Stimulated activated CD8-positive, alpha-beta memory T cell treated with anti-CD3 and anti-CD28 coated beads, Interleukin-7, amount 100 ng/mL, for 24 hours (primary cell): Measurements from ENCODE around the gene NFIL3.
"Not testable (repeated sequence)": the region's sequence is repeated elsewhere in the genome, so short reads cannot be mapped to it uniquely, and the experiment has no call there.

Source experiments
- DNase-seq: peaks from one replicate; pipeline ENCODE4 v3.0.0-alpha.2; 2020; ENCODE audit warnings: low read depth

NFIL3 gene, protein sequence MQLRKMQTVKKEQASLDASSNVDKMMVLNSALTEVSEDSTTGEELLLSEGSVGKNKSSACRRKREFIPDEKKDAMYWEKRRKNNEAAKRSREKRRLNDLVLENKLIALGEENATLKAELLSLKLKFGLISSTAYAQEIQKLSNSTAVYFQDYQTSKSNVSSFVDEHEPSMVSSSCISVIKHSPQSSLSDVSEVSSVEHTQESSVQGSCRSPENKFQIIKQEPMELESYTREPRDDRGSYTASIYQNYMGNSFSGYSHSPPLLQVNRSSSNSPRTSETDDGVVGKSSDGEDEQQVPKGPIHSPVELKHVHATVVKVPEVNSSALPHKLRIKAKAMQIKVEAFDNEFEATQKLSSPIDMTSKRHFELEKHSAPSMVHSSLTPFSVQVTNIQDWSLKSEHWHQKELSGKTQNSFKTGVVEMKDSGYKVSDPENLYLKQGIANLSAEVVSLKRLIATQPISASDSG

GRCh38 chr9:91423785-91424402 is at the start of gene NFIL3:
NFIL3 (minus strand) TSS chr9:91423832; CDS start chr9:91410734, 13,098 bp downstream.
- DNase-seq = peak; percentile 32

- not testable (repeated sequence) for DNase-seq
Observed at GRCh38 chr9:91471524-91471923, 47.9 kb upstream of the NFIL3 start.

- no peak for DNase-seq
Observed at GRCh38 chr9:91465420-91465819, 41.8 kb upstream of the NFIL3 start.

GRCh38 chr9:91458906-91459305 is 35.3 kb upstream of the NFIL3 start:
- DNase-seq = no peak

GRCh38 chr9:91452844-91453243 is 29.2 kb upstream of the NFIL3 start:
- DNase-seq = no peak

DNA sequence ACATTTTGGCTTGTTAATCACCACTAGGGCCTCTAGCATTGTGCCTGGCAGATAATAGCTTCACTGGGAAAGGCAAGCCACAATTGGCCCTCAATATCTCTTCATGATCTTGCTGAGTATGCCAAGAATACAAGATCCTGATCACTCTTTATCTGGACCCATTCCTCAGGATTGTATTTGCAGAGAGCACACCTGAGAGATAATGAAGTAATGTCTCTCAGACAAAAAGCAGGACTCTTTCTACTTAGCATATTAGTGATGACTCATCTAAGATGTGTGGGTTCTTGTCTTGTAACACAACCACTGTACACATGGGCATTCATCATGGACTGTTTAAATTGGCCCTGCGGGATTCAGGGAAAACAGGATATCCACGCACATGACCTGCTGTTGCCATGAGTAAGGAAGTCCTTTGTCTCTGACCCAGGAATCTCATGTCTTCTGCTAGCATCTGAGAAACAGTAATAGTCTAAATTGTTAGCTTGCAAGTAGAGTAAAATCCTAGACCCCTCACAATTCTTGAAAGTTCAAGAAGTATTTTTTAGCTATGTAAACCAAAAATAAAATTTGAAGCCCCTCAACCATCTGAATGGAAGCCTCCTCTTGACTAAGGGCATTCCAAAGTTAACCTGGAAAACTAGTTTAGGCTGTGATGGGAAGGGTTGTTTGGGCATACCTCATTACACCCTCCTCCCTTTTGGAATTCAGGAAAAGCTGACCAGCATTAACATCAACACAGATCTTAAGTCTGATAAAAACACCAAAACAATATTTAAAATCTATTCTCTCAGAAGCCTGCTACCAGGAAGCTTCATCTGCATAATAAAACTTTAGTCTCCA is 28.0 kb upstream of the NFIL3 start:
- DNase-seq = no peak

DNA sequence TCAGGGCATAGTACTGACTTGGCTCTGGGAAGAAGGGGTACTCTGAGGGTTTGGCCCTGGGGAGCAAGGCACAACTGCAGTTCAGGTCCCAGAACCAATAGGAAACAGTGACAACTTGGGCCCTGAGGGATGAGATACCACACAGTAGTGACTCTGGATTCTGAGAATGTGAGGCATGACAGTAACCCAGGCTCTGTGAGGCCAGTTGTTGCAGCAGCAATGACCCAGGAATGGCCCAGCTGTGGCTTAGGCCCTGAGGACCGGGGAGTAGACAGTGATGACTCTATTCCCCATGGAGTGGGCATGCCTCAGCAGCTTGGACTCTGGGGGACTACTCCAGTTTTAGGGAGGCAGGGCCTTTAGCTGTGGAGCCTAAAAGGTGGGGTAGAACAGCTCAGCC is 21.5 kb upstream of the NFIL3 start:
- no peak for DNase-seq

- no peak for DNase-seq
Observed at GRCh38 chr9:91443994-91444392, 20.4 kb upstream of the NFIL3 start.

GRCh38 chr9:91443321-91443993 is 19.8 kb upstream of the NFIL3 start:
- no peak for DNase-seq

GRCh38 chr9:91436841-91437240 is 13.2 kb upstream of the NFIL3 start:
- no peak for DNase-seq

DNA sequence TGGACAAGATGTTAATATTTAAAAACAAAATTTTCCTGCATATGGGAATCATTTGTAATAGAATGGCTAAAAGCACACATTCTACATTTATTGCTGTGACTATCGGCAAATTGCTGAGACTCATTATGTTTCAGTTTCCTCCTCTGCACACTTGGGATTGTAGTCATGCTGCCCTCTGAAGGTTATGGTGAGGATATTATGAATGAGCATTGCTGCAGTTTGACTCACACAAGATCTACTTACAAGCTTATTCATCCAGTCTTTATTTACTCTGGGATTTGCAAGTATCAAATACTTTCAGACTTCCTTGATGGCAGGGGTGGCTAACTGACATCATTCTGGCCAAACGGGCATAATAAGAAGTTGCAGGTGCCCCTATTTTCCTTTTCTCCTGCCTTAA is 9.5 kb upstream of the NFIL3 start:
- DNase-seq = no peak

DNA sequence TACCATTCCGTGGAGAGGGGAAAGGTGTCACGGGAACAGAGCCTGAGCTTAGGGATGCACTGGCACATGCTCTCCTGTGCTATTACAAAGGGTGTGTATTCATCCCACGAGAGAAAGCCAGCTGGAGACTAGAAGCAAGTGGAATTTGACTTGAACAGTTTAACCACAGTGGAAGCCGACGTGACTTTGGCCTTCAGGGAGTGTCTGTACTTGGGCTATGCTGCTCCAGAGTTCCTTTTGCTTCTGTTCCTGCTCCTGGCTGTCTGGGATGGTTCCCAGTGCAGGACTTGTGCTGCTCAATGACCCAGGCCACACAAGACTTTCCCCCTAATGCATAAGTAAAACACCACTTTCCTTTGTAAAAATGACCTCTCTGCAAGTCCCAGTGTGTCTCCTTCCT is 7.9 kb upstream of the NFIL3 start:
- DNase-seq = no peak

DNA sequence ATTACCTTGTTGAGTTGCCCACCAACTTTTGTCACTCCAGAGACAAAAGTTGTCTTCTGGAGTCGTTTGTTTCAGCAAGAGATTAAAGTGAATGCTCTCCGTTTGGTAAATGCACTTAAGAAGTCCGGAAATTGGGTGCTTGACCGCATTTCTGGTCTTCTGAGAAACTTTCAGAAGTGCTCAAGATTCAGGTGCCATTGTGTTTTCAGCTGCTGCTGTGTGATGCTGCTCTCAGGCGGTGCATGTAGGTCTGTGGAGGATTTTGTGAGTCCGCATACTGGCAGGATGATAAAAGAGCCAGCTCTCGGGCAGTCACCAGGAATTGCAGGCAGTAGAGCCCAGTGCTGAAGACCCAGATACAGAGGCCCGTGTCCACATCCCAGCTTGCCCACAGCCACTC is 5.9 kb upstream of the NFIL3 start:
- no peak for DNase-seq

DNA sequence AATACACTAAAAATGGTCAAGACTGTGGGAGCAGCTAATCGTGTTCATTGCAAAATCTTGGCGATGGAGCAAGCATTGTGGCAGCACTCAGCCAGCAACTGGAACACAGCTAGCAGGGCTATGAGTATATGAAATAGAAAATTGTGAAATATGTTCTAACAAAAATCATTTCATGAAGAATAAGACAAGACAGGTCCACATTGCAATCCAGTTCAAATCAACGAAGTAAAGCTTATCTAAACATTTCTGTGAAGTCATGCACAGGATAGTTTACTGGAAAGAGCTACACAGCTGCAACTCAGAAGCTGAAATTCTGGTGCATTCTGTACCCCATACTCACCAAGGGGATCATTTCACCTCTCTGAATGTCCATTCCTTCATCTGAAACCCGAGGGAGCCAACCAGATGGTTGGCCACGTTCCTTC is 5.3 kb upstream of the NFIL3 start:
- DNase-seq = no peak

- DNase-seq = no peak
Observed at GRCh38 chr9:91428436-91428835, 4.8 kb upstream of the NFIL3 start.

DNA sequence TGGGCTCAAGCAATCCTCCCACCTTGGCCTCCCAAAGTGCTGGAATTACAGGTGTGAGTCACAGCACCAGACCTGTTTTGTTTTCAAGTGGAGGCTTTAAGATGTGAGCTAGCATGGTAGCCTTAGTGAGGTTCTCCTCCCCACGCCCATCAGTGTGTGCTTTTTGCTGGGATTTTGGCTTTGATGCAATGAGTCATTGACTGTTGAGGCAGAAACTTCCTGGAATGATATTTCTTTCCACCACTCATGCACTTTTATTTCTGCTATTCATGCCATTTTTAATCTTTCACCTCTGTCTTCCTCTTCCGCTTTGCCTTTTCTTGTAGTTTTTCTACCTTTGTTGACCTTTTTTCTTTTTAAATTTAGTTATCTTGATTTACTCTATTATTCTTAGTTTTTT is 4.2 kb upstream of the NFIL3 start:
- no peak for DNase-seq

GRCh38 chr9:91426123-91426745 is 2.6 kb upstream of the NFIL3 start:
- DNase-seq = no peak

DNA sequence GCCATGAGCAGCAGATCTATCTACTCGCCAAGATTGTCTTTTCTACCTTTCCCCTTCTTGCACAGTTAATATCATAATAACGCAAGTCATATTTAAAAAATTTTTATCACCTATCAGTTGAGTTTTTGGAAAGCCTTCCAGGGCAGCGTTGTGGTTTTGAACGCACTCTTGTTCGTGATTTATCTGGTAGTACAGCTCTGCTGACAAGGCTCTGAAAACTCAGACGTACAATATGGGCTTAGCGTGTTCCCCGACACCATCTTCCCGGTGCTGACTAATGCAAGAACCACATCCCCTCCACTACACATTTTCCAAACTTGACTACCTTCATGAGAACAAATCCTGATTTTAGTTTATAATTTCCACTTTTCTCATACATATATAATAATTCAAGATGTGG is 1.6 kb upstream of the NFIL3 start:
- DNase-seq = no peak

DNA sequence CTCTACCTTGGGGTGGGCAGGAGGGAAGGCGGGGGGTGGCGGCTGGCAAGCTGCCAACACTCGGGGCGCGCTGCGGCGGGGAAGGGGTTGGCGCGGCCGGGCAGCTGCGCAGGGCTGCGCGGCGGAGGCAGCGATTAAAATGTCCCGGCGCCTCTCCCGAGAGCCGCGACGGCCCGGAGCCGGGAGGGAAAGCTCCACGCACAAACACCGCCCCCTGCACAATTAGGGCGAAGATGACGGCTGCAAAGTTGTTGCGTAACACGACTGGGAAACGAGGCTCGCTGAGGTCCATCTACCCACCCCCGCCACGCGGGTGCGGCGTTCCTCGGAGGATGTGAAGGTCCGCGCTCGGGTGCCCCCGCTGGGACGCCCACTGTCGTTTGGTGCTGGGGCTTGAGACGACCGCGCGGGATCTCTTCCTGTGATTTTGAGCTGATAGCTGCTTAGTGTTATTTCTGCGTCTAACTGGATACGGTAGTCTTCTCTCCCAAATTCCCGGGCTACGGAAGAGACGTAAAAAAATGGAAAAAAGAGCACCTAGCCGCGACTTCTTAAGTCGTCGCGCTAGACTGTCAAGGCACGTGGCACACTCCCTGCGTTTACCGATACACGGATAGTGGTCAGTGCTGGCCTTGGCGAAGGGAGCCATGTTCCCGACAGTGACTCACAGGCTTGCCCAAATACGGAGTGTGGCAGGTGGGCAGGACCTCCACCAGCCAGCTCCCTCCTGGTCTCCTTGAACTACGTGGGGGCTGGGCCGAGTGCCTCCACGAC is 958 bp upstream of the NFIL3 start:
- peak; percentile 40 for DNase-seq

DNA sequence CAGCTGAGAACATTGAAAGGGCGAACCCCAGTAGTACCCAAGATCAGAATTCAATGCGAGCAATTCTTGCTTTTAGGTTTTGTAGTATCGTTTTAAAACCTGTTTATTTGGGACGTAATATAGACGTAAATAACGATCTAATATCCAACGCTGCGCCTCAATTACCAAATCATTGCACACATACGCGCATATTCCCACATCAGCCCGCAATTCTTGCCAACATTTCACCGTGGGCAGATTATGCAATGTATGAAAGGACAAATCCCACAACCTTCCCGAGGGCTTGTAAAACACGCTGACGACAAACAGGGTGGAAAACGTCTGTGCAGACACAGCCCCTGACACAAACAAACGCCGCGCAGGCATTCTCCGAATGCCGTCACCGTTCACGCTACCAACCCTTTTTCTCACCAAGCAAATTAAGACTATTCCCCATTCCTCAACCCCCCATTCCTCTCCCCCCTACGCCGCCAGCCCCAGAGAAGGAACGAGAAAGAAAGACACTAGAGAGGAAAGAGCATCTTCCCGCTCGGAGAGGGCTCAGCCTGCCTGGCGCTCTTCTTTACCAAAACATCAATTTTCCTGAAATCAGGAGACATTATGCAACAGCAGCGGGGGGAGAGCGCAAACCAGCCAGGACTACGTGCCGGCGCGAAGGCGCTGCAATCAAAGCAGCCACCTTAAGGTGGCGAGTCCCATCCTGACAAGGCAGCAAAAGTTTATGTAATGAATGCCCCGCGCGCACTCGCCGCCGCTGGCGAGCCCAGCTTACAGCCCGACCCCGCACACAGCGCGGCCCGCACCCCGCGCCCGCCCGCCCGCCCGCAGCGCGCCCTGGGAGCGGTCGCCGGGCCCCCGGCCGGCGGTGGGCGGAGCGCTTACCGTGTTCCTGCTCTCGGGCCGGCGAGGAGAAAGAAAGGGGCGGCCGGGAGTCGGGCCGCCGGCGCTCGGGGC is 597 bp downstream of the NFIL3 start:
- no peak for DNase-seq
